ENCODE measurements around the gene HMX1.

HMX1 gene

DNA sequence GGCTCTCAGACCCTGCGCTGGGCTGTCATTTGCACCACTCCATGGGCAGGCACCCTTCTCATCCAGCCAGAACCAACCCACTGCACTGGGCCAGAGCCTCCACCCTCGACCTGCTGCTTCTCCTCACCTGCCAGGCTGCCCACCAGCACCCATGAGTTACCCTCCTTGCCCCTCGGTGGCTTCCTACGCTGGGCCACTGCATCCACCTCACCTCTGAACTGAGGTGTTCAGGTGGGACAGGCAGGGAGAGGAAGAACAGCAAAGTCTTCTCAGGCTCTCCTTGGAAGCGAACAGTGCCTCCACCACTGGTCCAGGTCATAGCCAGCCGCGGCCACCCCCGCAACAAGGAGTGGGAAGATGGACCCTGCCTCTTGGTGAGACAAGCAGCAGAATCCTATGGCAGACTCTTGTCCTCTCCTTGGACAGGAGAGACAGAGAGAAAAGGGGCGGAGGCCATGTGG is 32.4 kb upstream of the HMX1 start:
- no peak for DNase-seq (ENCODE audit: low read depth)
- no peak overlapping the region for H3K4me3 ChIP-seq (ENCODE audit: low read depth, low read length)
- TF ChIP-seq MAX (IDR thresholded peaks at IDR 0.05; ENCODE audit: low read depth, low read length), result no peak
- TF ChIP-seq, protein P1, sequence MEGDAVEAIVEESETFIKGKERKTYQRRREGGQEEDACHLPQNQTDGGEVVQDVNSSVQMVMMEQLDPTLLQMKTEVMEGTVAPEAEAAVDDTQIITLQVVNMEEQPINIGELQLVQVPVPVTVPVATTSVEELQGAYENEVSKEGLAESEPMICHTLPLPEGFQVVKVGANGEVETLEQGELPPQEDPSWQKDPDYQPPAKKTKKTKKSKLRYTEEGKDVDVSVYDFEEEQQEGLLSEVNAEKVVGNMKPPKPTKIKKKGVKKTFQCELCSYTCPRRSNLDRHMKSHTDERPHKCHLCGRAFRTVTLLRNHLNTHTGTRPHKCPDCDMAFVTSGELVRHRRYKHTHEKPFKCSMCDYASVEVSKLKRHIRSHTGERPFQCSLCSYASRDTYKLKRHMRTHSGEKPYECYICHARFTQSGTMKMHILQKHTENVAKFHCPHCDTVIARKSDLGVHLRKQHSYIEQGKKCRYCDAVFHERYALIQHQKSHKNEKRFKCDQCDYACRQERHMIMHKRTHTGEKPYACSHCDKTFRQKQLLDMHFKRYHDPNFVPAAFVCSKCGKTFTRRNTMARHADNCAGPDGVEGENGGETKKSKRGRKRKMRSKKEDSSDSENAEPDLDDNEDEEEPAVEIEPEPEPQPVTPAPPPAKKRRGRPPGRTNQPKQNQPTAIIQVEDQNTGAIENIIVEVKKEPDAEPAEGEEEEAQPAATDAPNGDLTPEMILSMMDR (IDR thresholded peaks at IDR 0.05; ENCODE audit: low read depth, low read length), result no peak

DNA sequence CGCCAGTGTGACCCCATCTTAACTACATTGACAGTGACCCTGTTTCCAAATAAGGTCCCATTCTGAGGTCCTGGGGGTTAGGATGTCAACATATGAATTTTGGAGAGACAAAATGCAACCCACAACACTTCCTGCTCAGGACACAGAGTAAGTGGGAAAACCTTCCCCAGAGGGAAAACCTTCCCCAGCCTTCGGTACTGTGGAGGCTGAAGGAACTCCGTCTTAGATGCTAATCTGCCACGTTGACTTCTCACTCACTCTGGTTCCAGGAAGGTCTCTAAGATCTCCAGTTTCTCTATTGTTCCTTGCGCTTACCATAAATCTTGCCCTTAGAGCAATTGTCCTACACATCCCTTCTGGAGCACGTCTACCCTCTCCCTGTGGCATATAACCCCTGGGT is 29.7 kb upstream of the HMX1 start:
- no peak for TF ChIP-seq MYC (IDR thresholded peaks at IDR 0.05; ENCODE audit: low read depth, low read length)
- no peak for TF ChIP-seq POLR2A (IDR thresholded peaks at IDR 0.05; ENCODE audit: extremely low read depth, insufficient read length)
- TF ChIP-seq MAX (IDR thresholded peaks at IDR 0.05; ENCODE audit: low read depth, low read length), result no peak
- TF ChIP-seq, protein P1 (IDR thresholded peaks at IDR 0.05; ENCODE audit: low read depth, low read length), result no peak
- no peak overlapping the region for H3K4me3 ChIP-seq (ENCODE audit: low read depth, low read length)
- no peak for DNase-seq (ENCODE audit: low read depth)

- no peak for DNase-seq (ENCODE audit: low read depth)
- no peak overlapping the region for H3K4me3 ChIP-seq (ENCODE audit: low read depth, low read length)
- no peak for TF ChIP-seq MYC (IDR thresholded peaks at IDR 0.05; ENCODE audit: low read depth, low read length)
- no peak for TF ChIP-seq MAX (IDR thresholded peaks at IDR 0.05; ENCODE audit: low read depth, low read length)
- no peak for TF ChIP-seq POLR2A (IDR thresholded peaks at IDR 0.05; ENCODE audit: extremely low read depth, insufficient read length)
- TF ChIP-seq, protein P1 (IDR thresholded peaks at IDR 0.05; ENCODE audit: low read depth, low read length), result no peak
These were observed 28.9 kb upstream of the HMX1 start for GRCh38 chr4:8900588-8900987.

- TF ChIP-seq POLR2A (IDR thresholded peaks at IDR 0.05; ENCODE audit: extremely low read depth, insufficient read length), result no peak
- no peak for TF ChIP-seq MYC (IDR thresholded peaks at IDR 0.05; ENCODE audit: low read depth, low read length)
- TF ChIP-seq, protein P1 (IDR thresholded peaks at IDR 0.05; ENCODE audit: low read depth, low read length), result no peak
- no peak for DNase-seq (ENCODE audit: low read depth)
- H3K4me3 ChIP-seq (ENCODE audit: low read depth, low read length), result no peak overlapping the region
These were observed 26.8 kb upstream of the HMX1 start for GRCh38 chr4:8898419-8898818.

DNA sequence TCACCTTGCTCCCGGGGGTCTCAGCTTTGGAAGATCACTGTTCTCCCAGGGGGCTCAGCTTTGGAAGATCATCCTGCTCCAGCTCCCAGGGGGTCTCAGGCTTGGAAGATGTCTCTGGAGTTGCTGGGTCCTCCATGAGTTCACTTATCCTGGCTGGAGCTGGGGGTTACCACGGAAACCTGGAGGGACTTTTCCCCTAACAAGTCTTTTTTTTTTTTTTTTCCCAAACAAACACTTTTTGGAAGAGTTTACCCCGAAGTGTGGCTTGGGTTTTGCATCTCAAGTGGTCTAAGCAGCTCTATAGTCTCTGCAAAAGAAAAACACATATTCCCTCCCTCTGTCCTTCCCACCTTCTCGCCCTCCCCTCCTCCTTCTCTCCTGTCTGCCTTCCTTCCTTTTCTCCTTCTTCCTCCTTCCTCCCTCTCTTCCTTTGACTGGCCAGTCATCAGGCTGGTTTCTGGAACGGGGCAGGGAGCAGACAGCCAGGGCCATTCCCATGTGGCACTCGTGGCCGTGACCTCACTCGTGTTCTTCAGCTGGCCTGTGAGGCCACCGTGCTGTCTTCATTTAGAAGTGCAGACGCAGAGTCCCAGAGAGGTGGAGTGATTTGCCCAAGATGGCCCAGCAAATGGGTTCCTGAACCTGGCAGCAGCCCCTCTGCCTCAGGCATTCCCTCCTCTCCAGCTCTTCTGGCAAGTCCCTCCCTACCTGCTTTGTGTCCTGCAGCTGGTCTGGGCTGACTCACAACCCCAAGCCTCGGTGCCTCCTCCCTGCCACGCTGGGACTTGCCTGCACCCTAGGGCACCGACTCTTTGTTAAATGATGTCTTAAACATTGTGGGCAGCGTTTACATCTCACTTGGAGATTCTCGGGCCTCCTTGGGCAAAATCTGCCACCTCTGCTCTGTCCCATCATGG is 25.9 kb upstream of the HMX1 start:
- H3K4me3 ChIP-seq (ENCODE audit: low read depth, low read length), result no peak overlapping the region
- no peak for DNase-seq (ENCODE audit: low read depth)
- TF ChIP-seq POLR2A (IDR thresholded peaks at IDR 0.05; ENCODE audit: extremely low read depth, insufficient read length) (no peak), MAX (IDR thresholded peaks at IDR 0.05; ENCODE audit: low read depth, low read length) (no peak), MYC (IDR thresholded peaks at IDR 0.05; ENCODE audit: low read depth, low read length) (no peak)
- TF ChIP-seq, protein P1 (IDR thresholded peaks at IDR 0.05; ENCODE audit: low read depth, low read length), result no peak

Data from NB4 (cell line).